H4 (cell line): Measurements from ENCODE around the gene FMO1. TPM values are rescaled to one million over a fixed set of nuclear protein-coding genes. Genes with fewer than 3 reads are reported as not detected.
"Not testable (repeated sequence)": the region's sequence is repeated elsewhere in the genome, so short reads cannot be mapped to it uniquely, and the experiment has no call there.

ENCODE experiments used
- DNase-seq: peaks from one replicate; pipeline ENCODE4 v3.0.0-alpha.2; 2015; ENCODE audit warnings: low spot score
- total RNA-seq: library from RNA; depleted of rRNA; stranded (reverse); fragments of >200 nt; shearing (Covaris generic); gene quantifications from 2 replicates; pipeline ENCODE4 v1.2.3, GENCODE V29; 2014; rRNA removed

The FMO1 gene, protein sequence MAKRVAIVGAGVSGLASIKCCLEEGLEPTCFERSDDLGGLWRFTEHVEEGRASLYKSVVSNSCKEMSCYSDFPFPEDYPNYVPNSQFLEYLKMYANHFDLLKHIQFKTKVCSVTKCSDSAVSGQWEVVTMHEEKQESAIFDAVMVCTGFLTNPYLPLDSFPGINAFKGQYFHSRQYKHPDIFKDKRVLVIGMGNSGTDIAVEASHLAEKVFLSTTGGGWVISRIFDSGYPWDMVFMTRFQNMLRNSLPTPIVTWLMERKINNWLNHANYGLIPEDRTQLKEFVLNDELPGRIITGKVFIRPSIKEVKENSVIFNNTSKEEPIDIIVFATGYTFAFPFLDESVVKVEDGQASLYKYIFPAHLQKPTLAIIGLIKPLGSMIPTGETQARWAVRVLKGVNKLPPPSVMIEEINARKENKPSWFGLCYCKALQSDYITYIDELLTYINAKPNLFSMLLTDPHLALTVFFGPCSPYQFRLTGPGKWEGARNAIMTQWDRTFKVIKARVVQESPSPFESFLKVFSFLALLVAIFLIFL
- 0.06 TPM in 1 of 2 replicates, not detected in the other for total RNA-seq

DNA sequence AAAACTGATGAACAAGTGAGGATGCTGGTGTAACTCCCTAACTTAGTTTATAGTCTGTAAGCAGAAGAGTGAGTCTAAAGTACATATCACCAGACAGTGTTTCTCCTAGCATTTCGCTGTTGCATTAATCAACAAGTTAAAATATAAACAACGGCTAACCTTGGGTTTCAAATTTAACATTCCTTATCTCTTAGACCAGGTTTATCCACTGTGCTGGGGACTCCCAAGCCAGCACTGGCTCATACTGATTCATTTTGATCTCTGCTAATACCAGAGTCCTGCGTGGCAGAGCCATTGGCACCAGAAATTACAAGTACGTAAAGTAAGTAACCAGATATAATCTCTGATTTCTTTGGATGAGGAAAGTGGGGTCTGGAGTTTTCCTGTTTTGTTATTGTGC is at the start of gene FMO1:
FMO1 (plus strand) TSS at position 193 of the 400 bp plus-strand sequence. CDS start 9,594 bp downstream, outside the sequence.
- no peak for DNase-seq

DNA sequence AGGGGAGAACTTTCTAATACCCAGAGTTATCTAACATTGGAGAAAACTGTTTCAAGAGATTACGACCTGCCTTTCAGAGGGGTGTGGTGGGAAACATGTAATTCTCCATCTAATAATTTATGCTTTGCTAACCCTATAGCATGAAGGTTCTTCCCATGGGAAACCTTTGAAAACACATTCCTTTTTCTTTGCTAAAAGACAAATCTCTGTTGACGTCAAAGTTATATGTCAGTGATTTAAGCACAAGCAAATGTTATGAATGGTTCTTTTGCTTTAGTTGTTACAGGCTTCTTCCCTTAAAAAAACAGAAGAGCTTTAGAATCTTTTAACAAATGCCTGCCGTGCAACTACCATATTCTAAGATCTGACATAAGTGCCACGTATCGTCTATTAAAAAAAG is 44.0 kb upstream of the FMO1 start:
- no peak for DNase-seq

DNA sequence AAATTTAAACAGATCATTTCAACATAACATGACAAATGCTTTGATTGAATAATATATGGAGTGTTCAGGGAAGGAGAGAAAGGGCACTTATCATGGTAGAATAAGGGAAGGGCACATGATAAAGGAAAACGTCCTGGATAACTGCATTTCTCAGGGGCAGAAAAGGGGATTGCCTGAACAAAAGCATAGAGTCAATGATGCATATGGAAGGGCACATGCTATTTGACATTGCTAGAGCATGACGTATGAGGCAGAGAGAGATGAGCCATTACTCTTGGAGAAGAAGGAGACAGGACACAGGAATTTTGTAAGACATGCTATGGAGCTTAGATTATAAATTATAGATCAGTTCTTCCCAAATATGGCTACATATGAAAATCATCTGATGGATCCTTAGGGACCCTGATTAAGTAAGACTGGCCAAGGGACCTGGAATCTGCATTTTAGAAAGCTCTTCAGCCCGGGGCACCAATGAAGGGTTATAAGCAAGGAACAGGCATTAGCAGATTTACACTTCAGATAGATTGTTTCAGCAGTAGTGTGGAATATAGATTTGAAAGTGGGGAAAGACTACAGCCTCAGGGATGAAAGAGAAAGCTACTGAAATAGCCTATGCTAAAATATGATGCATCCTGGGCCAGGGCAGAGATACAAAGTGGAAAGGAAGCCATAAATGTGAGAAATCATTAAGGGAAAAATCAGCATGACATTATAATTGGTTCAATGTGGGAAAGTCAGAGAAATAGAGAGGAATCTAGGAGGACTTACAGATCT is 41.9 kb upstream of the FMO1 start:
- DNase-seq, result no peak

DNA sequence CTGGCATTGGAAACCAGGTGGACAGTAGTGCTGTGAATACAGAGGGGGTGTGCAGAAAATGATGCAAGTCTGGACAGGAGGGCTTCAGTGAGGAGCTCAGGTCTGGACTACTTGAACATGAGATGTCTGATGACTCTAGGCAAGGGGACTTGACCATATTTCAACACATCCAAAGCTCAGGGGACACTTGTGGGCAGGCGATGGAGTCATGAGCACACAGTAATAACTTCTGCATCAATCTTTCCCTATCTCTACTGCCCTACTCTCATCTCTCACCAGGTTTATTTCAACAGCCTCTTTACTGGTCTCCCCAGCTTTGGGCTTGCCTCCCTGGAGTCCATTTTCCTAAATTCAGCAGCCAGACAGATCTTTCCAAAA is 41.3 kb upstream of the FMO1 start:
- no peak for DNase-seq

DNA sequence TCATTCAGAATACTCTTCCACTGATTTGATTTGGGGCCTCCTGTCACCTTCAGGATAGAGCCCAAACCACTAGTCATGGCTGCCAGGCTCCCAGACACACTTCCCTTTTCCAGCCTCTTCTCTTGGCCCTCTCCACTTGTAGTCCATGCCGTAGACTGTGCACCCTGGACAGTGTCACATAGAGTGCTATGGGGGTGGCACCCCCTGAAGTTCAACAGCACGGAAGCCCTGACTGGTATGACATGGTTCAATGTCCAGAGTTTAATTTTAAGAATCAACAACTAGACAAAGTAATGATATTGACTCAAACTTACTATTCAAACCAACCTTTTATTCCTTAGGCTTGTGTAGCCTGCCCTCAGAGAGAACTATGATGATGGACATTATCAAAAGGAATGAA is 40.9 kb upstream of the FMO1 start:
- DNase-seq, result no peak

DNA sequence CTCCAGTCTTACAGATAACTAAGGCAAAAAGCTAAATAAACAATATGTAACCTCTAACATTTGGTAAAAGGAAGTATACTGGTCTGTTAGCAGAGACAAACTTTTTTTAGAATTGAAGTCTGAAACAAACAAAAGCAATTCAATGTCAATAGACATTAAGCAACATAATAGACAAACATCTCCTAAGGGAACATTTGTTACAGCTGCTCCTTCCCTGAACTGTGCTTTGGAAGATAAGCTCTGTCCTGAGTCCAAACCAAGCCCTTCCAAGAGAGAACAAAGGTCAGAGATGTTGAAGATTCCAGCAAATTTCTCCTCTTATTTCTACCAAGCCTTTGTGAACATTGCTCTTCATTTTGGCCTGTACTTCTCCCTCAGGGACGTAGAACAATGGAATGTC is 37.9 kb upstream of the FMO1 start:
- DNase-seq, result no peak

DNA sequence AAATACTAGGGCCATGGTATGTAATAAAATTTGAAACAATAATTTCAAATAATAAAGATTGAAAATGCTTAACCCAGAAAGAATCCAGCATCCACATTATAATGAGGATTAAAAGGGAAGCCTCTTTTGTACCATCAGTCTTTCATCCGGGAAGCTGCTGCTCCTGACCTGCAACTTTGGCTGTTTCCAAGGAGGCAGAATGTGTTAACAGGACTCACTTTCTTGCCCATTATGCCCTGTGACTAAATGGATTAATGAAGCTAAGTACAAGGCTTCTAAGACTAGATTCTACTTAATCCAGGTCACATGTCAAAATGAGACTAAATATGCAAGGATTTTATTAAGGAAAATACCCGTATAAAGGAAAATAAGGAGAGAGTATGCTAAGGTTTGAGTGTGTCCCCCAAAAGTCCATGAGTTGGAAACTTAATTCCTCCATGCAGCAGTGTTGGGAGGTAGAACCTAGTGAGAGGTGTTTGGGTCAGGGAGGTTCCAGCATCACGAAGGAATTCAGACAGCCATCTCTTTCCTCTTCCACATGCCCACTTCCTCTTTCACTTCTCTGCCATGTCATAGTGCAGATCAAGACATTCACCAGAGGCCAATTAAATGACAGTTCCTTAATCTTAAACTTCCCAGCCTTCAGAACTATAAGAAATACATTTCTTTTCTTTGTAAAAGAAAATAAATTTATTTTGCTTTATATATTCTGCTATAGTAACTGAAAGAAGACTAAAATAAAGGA is 35.5 kb upstream of the FMO1 start:
- no peak for DNase-seq

DNA sequence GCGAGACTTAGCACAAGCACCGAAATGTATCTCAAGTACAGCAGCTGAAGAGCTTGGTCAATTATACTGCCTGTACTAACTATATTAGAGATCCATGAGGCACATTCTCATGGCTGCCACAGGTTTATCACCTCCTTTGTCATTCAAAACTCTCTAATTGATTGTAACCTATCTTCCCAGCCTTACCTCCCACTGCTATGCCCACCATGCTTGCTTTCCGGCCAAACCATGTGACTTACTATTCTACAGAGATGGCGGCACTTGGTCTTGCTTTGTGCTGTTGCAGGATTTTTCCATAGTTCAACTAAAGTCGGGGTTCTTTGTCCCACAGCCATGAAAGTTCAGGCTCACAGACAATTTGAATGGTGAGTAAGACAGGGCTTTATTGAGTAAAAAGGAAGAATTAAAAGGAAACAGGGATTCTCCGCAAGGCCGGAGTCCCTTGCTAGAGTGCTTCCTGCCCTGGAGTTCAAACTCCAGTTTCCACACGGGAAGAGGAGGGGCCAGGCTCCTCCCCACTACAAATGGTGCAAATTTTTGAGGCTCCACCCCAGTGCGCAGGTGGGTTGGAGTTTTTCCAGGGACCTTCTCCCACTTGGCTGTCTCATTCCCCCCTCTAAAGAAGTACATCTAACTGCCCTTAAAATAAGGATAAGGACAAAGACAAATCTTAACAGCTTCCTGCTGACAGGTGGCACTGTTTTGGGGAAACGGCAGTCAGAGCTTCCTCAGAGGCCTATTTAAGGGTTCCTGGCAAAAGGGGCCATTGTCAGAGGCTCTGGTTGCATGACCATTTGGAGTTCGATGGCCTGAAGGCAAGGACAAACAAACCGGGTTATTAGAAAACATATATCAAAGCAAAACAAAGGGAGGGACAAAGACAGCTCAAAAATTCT is 34.5 kb upstream of the FMO1 start:
- no peak for DNase-seq

DNA sequence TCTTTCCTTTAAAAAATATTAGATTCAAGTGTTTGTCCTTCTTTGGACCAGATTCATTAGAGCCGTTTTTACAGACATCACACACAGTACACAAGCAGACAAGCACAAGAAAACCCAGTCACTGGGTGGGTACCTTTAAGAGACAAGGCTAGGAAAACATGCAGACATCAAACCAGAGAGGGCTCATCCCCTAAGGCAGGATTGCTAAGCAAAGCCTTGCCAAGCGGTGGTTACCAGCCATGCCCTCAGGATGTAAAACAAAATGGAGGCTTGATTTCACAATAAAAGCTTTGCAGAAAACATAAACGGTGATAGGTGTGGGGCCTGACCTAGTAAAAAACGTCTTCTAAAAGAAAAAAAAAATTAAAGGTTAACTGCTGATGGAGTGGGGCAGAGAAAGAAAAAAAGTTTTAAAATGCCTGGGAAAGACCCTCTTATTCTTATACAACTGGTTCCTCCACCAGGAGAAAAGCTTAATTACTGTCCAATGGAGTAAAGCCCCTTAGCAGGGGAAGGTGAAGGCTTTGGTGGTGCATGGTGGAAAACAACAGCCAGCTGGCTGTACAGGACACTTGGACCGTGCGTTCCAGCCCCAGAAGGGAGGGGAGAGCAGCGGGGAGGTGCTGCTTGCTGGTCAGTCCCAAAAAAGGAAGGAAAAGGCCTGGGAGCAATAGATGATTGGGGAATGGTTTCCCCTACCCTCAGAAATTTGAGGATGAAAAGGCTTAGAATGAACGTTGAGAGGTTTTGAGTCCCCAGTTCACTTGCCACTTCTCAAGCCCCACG is 30.4 kb upstream of the FMO1 start:
- DNase-seq, result no peak

DNA sequence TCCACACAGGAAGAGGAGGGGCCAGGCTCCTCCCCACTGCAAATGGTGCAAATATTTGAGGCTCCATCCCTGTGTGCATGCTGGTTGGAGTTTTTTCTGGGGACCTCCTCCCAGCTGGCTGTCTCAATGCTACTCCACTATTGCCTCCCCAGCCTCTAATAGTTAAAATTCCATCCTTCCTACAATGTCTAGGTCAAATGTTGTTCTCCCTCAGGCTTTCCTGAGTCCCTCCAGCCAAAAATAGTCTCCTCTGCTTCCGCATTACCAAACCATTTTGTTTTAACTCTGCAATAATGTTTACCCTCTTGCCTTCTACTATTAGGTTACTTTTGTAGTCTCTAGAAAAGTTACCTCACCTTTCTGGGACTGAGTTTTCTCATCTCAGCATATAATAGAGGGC is 29.6 kb upstream of the FMO1 start:
- DNase-seq, result no peak

DNA sequence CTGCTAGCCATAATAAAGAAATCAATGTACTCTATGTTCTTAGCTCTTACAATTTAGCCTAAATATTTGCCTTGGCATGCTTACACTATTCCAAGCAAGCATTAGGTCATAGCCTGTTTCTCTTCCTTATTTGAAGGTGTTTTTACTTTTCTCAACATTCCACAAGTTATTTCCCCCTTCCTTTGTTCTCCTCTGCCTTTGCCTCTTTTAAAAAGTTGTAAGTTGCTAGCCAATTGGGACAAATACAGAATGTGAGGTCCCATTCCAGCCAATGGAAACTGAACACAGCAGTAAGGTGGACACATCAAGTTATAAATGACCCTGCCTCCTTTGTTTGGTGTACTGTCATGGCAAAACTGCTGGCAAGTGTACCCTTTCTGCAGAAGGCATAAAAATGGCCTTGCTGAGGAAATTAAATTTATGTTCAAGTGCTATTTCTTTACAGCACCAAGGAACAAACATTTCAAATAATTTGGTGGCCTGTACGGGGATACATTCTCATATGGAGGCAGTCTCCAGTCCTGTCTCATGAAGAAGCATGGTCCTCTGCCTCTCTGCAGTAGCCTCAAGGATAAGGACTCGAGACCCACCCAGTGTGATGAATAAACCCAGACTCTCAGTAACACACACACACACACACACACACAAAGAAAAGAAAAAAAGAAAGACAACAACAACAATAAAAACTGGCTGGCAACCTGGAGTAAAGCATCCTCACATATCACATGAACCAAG is 28.8 kb upstream of the FMO1 start:
- peak; percentile 52 for DNase-seq

DNA sequence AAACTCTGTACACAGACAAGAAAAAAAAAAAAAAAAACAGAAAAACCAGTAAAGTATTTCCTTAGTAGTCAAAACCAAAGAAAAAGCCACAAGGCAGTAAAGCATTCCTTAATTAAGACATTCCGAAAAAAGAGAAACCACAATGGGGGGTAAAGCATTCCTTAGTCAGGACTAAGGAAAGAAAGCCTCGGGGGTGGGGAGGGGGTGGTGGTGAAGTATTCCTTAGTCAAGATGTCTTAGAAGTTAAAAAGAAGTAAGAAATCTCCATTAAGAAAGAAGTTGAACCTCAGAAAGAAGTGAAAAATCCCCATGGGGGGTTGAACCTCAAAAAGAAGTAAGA is 28.2 kb upstream of the FMO1 start:
- peak; percentile 87 for DNase-seq

DNA sequence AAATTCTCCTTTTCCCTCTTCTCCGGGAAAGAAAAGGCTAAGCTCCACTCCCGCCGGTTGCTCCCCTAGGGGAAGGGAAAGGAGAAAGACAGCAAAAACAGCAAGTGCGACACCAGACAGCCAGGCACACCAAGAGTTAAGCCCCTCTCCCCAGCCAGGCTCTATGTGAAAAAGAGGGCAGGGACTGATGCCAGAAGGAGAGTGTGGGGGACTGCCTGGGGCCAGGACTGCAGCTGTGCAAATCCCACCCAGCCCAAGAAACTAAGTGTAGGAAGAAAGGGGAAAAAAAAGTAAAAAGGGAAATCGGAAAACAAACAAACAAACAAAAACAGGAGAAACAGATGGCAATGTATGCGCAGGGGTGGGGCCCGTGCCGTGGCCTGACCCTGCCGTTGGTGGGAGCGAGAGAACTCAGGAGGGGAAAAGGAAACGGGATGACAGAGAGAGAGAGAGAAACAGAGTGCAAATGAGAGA is 27.7 kb upstream of the FMO1 start:
- DNase-seq, result peak; percentile 73

DNA sequence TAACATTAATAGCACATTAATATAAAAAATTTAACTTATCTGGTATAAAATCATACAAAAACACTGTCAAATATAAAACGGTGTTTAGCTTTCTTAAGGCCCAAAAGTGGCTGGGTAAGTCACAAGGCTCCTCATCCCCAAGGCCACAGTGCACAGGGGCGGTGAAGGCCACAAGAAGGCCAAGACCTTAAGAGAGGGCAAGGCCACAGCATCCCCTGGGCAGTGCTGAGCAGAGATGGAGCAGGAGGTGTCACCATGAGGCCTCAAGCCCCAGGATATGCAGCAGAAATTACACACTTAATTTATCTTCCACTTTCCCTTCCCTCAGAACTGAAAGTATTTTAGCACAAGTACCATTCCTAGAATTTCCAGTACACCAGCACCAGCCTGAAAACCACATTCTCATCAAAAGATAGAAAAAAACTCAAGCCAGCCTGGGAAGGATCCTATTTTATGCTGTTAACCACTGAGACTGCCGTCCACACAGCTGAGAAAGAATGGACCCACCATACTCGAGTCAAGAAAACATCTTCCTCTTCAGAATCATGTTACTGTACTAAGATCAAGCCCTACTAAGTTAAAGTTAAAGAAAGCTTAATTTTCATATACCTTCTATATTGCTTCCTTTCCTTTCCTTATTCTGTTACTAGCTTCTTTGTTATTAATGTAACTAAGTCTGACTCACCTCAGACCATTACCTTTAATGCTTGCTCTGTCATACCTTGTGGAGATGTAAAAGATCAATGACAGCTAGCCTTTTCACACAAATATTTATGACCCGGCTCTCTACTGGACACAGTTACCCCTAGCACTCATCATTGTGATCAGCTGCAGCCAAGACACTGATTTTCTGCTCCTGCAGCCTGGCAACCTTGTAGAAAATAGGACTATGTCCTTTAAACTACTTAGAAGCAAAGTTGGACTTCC is 26.4 kb upstream of the FMO1 start:
- DNase-seq, result peak; percentile 34

DNA sequence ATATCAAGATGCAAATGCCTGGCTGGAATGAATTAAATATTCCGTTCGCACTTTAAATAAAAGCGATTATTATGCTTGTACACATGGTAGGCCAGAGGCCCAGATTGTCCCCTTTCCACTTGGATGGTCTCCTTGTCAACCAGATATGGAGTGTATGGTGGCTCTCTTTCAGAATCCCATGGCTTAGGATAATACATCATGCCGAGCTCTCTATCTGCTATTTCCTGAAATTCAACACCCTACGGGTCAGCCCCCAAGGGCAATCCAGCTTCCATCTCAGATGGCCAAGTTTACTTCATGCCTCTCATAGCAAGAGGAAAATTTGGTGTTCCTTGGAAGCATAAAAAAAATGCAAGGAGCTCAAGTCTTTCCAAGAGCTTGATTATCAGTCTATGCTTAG is 25.4 kb upstream of the FMO1 start:
- no peak for DNase-seq

DNA sequence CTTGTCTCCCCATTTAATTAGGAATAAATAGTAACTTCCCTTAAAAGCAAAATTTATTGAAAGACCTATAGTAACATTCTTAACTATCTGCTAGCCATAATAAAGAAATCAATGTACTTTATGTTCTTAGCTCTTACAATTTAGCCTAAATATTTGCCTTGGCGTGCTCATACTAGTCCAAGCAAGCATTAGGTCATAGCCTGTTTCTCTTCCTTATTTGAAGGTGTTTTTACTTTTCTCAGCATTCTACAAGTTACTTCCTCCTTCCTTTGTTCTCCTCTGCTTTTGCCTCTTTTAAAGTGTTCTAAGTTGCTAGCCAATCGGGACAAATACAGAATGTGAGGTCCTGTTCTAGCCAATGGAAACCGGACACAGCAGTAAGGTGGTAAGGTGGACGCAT is 24.0 kb upstream of the FMO1 start:
- DNase-seq, result not testable (repeated sequence)

DNA sequence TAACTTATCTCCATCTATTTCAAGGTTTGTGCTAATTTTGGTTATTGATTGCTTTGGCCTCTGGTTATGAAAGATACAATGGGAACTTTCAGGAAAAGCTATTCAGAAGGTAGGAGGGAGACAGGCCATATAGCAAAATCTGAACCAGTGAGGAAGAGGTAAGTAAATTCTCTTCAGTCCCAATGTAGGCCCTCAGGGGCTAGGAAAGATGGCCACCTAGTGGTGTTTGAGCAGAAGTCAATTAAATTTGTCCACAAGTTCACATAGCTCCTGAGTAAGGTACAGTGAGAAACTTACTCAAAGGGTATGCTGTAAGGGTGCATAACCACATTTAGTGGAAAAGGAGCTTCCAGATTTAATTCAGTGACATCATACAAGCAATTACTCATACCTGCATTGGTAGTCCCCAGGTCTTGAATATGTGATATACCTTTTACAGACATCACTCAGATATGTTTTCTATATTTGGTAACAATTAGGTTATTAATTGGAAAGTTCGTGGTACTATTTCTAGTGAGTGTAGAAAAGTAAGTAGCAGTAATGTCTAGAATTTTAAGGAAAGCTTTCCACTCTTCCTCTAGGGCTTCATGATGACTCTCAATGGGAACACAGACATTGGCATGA is 21.4 kb upstream of the FMO1 start:
- peak; percentile 77 for DNase-seq

DNA sequence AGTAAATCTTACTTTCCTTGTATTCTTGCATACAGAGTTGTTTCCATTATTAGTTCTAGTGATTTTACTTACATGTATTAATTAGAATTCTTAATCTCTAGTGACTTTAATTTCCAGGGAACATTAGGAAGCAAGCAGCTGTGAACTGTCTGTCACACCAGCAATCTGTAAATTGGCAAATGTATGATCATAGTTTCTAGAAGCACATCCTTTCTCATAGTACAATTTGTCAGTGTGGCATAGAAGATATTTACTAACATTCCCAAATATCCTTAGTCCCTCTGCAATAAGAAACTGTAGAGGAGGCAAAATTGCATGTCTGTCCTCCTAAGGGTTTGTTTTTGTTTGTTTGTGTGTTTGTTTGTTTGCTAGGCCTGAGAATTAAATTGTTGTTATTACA is 17.0 kb upstream of the FMO1 start:
- DNase-seq, result no peak
